DMS153 treated with DMSO at 0.1 percent for 48 hours (cell line): ENCODE measurements around the gene PRXL2C.
A peak's percentile ranks its signal among the peaks of the same experiment; 100 is the strongest.
"Not testable (repeated sequence)": the region's sequence is repeated elsewhere in the genome, so short reads cannot be mapped to it uniquely, and the experiment has no call there.

Experiments
- DNase-seq: peaks from one replicate; lab custom pipeline; 2025; ENCODE audit not compliant: unreplicated experiment; lab: John Stamatoyannopoulos, UW

The PRXL2C gene

GRCh38 chr9:96649620-96650324 is 5.3 kb downstream of the PRXL2C start:
- no peak for DNase-seq

DNA sequence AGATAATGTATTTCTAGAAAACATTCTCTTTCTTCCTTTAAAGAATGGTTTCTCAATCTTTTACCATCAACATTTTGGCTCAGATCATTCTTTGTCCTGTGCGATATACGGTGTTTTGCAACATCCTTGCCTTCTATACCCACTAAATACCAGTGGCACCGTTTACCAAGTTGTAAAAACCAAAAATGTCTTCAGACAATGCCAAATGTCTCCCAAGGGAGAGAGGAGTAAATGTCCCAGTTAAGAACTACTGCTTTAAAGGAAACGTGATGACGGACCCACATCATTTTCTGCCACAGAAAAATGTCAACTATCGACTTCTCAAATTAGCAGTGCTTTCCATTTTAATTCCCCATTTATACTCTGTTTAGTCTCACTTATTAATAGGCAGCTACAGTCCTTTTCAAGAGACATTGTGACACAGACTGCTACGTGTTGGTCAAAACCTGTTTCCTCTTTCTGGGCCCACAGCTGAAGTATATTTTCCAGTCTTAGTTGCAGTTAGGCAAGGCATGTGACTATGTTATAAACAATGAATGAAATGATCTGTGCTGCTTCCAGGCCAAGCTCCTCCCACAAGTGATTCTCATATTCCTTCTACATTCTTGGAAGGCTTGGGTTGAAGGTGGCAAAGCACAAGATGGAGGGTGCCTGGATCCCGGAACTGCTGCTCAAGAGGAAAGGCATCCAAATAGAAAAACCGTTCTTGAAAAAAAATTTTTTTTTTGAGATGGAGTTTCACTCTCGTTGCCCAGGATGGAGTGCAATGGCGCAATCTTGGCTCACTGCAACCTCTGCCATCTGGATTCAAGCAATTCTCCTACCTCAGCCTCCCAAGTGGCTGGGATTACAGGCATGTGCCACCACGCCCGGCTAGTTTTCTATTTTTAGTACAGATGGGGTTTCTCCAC is 8.8 kb downstream of the PRXL2C start:
- DNase-seq = no peak

- DNase-seq = no peak
Measured at GRCh38 chr9:96644137-96644536, 11.0 kb downstream of the PRXL2C start.

DNA sequence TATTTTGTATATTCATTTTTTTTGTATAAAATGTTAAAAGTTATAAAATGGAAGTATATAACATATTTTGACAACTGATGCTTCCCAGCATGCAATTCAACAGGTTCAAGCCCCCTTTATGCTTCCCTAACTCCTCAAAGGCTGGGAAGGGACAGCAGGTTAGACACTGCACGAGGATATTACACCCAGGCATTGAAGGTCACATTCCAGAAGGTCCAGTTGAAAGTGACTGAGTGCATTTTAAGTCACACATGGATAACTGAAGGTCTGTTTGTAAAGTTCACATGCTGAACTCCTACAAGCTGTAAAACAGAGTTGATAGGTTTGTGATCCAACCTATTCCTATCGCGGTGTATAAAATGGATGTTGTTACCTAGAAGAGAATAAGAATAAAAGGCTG is 13.6 kb downstream of the PRXL2C start:
- DNase-seq = no peak

DNA sequence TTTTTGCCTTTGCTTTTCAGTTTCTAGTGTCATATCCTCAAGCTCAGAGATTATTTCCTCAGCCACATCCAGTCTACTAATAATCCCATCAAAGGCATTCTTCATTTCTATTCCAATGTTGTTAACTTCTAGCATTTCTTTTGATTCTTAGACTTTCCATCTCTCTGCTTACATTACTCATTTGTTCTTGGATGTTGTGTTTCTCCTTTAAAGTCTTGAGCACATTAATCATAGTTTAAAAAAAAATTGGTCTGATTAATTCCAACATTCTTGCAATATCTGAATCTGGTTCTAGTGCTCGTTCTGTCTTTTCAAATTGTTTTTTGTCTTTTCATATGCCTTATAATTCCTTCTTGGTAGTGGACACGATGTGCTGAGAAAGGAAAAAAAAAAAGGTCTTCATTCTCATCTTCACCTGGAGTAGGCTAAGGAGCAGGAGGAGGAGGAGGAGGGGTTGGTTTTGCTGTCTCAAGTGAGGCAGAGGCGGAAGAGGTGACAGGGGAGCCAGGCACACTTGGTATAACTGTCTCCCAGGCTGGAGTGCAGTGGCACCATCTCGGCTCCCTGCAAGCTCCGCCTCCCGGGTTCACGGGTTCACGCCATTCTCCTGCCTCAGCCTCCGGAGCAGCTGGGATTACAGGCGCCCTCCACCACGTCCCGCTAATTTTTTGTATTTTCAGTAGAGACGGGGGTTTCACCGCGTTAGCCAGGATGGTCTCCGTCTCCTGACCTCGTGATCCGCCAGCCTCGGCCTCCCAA is 16.3 kb downstream of the PRXL2C start:
- DNase-seq = no peak

DNA sequence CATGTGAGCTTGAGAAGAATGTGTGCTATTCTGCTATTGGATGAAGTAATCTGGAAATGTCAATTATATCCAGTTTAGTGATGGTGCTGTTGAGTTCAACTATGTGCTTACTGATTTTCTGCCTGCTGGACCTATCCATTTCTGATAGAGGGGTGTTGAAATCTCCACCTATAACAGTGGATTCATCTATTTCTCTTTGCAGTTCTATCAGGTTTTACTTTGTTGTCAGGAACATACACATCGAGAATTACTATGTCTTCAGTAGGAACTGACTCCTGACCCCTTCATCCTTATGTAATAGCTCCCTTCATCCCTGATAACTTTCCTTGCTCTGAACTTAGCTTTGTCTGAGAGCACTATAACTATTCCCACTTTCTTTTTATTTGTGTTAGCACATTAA is 18.7 kb downstream of the PRXL2C start:
- DNase-seq = no peak

- not testable (repeated sequence) for DNase-seq
Measured at GRCh38 chr9:96633579-96633978, 21.5 kb downstream of the PRXL2C start.

DNA sequence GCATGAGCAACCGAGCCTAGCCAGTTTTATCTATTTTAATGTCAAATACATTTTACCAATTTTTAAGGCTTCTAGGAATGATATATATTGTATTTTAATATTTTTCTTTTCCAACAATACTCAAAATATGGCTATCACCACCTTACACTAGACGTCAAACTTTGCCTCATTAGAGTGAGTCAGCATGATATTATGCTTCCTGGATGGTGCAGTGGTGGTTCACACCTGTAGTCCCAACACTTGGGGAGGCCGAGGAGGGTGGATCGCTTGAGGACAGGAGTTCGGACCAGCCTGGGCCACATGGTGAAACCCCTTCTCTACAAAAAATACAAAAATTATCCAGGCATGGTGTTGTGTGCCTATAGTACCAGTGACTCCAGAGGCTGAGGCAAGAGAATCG is 28.2 kb downstream of the PRXL2C start:
- no peak for DNase-seq

- DNase-seq = no peak
Measured at GRCh38 chr9:96621618-96622017, 33.5 kb downstream of the PRXL2C start.

DNA sequence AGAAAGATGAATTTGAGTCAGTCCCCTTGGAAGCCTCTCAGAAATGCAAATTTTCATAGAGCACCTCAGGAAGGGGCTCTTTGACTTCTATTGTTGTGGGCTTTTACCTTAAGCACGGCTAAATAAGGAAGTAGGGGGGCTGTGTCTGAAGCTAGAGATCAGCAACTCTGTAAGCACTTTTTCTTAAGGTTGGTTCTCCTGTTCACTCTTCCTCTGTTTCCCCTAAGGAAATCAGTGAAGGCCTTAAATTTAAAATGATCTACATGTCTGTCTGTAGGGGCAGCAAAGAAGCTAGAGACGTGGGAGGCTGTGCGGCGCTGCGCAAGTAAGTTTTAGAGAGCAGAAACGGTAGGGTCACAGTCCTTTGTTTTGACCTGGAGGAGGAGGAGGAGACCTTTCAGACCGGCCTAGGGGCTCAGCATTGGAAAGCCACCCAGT is 34.3 kb downstream of the PRXL2C start:
- DNase-seq = no peak

DNA sequence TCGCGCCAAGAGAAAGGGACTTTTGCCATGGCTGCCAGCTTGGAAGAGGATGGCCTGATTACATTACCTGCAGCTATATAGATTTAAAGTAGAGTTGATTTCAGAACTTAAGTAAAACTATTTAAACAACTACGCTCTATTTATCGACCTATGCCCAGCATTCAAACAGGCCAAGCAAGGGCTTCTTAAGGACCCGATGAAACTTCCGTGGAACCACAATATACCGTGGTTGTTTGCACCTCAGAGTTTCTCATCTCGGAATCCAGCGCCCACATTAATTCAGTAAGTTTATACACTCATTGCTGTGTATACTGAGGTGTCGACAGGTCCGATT is 35.0 kb downstream of the PRXL2C start:
- no peak for DNase-seq

DNA sequence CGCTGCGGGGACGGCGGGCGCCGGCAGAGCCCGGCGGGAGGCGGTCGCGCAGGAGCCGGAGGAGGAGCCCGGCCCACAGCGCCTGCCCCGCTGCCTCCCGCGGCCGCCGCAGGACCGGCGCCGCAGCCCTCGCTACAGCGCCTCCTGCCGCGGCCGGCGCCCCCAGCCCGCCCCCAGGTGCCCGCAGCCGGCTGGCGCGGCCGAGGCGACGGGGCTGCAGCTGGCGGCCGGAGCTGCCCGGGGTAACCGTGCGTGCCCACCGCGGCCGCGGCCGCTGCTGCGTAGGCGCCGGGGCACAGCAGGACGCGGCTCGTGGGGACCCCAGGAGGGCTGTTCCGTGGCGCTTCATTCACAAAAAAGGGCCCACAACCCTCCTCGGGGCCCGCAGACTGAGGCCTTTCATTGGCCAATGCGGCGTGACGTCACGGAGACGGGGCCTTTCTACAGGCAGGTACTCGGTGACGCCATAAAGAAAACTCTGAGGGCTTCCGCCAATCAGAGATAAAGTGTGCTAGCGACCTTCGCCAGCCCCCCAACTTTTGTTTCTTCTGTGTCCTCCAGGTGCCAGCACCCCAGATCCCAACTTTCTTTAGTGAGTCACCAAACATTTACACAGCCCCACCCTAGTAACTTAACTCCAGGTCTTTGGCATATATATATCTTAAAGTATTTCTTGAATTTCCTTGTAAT is 35.5 kb downstream of the PRXL2C start, which contains the start of gene CDC14B:
Gene CDC14B, minus strand, starts transcription at position 353 of the 690 bp plus-strand sequence. CDS start 465 bp downstream, outside the sequence.
- peak; percentile 94 for DNase-seq

GRCh38 chr9:96619124-96619465 is 36.0 kb downstream of the PRXL2C start:
- DNase-seq = no peak

GRCh38 chr9:96618209-96619123 is 36.7 kb downstream of the PRXL2C start:
- peak; percentile 8 for DNase-seq

GRCh38 chr9:96617439-96618185 is 37.5 kb downstream of the PRXL2C start:
- no peak for DNase-seq

DNA sequence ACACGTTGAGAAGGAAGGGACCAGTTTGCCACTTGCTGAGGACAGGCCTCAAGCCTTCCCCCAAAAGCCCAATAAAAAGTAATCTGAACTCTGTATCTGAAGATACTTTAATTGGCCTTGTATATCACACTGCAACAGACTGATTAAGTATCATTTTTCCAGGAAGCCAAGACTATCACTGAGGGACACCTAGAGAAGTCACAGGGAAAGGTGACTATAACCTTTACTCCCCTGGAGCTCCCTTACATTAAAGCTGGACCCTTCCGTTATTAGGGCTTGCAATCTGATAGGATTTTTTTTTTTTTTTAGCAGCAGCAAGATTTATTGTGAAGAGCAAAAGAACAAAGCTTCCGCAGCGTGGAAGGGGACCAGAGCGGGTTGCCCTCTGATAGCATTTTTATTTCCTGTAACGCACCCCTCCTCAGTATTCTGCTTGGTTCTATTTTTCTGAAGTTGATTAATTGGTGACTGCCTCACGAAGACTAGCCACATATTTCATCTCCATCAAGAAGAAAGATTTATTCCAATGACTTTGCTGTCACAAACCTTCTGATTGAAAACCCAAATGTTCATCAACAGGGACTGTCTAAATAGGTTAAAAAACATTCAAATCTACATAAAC is 38.2 kb downstream of the PRXL2C start:
- DNase-seq = no peak

GRCh38 chr9:96615411-96615810 is 39.7 kb downstream of the PRXL2C start:
- DNase-seq = no peak

DNA sequence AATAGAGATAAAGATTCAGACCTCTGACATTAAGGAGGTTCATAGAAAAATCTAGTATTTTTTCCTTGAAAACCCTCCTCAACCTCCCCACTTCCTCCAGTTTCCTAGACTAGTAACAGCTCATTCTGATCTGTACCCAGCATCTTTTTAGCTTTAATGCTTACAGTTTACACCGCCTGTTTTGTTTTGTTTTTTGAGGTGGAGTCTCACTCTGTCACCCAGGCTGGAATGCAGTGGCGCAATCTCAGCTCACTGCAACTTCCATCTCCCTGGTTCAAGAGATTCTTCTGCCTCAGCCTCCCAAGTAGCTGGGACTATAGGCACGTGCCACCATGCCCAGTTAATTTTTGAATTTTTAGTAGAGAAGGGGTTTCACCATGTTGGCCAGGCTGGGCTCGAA is 40.5 kb downstream of the PRXL2C start:
- not testable (repeated sequence) for DNase-seq
